Hepatocyte (in vitro differentiated cells): ENCODE data around the gene SPIRE1. TPM values are rescaled to one million over a fixed set of nuclear protein-coding genes. Genes with fewer than 3 reads are reported as not detected.

Experiments
- DNase-seq: peaks from one replicate; pipeline ENCODE4 v3.0.0-alpha.2; 2016; ENCODE audit warnings: low spot score
- H2AFZ ChIP-seq: fragments of 200-600 bp; sonication (generic); 2 replicates; pipeline ENCODE4 v1.6.0; 2016; ENCODE audit warnings: antibody characterized with exemption, mild to moderate bottlenecking
- H3K27ac ChIP-seq: fragments of 200-600 bp; sonication (generic); 2 replicates; pipeline ENCODE4 v1.5.1; 2016; ENCODE audit warnings: mild to moderate bottlenecking
- H3K27me3 ChIP-seq: fragments of 200-600 bp; sonication (generic); 2 replicates; pipeline ENCODE4 v1.6.1; 2016
- H3K36me3 ChIP-seq: fragments of 200-600 bp; sonication (generic); replicated peaks from 2 replicates; pipeline ENCODE4 v1.5.1; 2016; ENCODE audit warnings: low read depth; ENCODE audit not compliant: insufficient read depth
- H3K4me1 ChIP-seq: fragments of 200-600 bp; sonication (generic); 2 replicates; pipeline ENCODE4 v1.5.1; 2016; ENCODE audit warnings: mild to moderate bottlenecking, moderate library complexity; ENCODE audit not compliant: insufficient read depth
- H3K4me2 ChIP-seq: fragments of 200-600 bp; sonication (generic); 2 replicates; pipeline ENCODE4 v1.6.0; 2016
- H3K4me3 ChIP-seq: fragments of 200-600 bp; sonication (generic); 2 replicates; pipeline ENCODE4 v1.5.1; 2016; ENCODE audit warnings: mild to moderate bottlenecking
- H3K79me2 ChIP-seq: fragments of 200-600 bp; sonication (generic); 2 replicates; pipeline ENCODE4 v1.6.0; 2017; ENCODE audit warnings: mild to moderate bottlenecking
- H3K9me2 ChIP-seq: fragments of 200-600 bp; sonication (generic); replicated peaks from 2 replicates; pipeline ENCODE4 v1.6.0; 2017; ENCODE audit warnings: mild to moderate bottlenecking; ENCODE audit not compliant: insufficient read depth
- H3K9me3 ChIP-seq: fragments of 200-600 bp; sonication (generic); 2 replicates; pipeline ENCODE4 v1.5.1; 2016; ENCODE audit warnings: low read depth, mild to moderate bottlenecking
- H4K20me1 ChIP-seq: fragments of 200-600 bp; sonication (generic); 2 replicates; pipeline ENCODE4 v1.6.0; 2016; ENCODE audit warnings: mild to moderate bottlenecking; ENCODE audit not compliant: insufficient read depth, poor library complexity, severe bottlenecking
- CTCF ChIP-seq: fragments of 200-600 bp; sonication (generic); IDR thresholded peaks from 2 replicates; pipeline ENCODE4 v1.5.1; 2016; ENCODE audit warnings: antibody characterized with exemption, mild to moderate bottlenecking; ENCODE audit not compliant: poor library complexity
- EZH2 ChIP-seq: fragments of 200-600 bp; sonication (generic); IDR thresholded peaks from 2 replicates; pipeline ENCODE4 v1.6.1; 2016; ENCODE audit warnings: antibody characterized with exemption, mild to moderate bottlenecking, borderline replicate concordance
- EZH2phosphoT487 ChIP-seq: fragments of 200-600 bp; sonication (generic); IDR thresholded peaks from one replicate; pipeline ENCODE4 v1.6.1; 2018; ENCODE audit warnings: antibody characterized with exemption, mild to moderate bottlenecking, low read depth, moderate library complexity; ENCODE audit not compliant: unreplicated experiment, severe bottlenecking
- WGBS: methylation state at CpG from one replicate; pipeline ENCODE4 v1.1.6; 2016; ENCODE audit warnings: low lambda C conversion rate; ENCODE audit errors: missing lambda C conversion rate; 5-methylcytosine and 5-hydroxymethylcytosine counted together
- polyA plus RNA-seq: library from polyadenylated mRNA; unstranded; fragments of >200 nt; fragmentation: Nextera tagmentation; extraction: Ambion mirVana; gene quantifications from 2 replicates; pipeline ENCODE4 v1.2.1, GENCODE V29; 2016
- total RNA-seq: library from RNA; depleted of rRNA; stranded (reverse); fragments of >200 nt; gene quantifications from 2 replicates; pipeline ENCODE4 v1.2.3, GENCODE V29; 2014

SPIRE1 gene
- total and polyA plus RNA-seq, 2 experiments from 2014 or later, result 13.1 to 18.9 TPM

DNA sequence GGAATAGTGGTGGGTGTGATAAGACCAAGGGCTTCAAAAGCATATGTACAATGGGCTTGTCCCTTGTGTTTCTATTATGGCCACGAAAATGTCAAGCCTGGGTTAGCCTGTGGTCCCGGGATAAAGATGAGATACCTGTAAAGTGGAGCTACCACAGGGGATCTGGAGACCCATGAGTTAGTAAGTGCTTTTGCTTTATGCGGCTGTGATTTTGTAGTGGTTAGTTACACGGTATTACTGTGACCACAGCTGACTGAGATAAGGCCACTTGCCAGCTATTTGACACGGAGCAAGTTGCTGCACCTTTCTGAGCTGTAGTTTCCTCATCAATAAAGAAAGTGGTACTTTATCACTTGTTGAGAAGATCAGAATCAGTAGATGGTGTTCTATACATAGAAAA lies 150.9 kb downstream of the SPIRE1 start:
- TF ChIP-seq EZH2 (no peak), CTCF (no peak), EZH2phosphoT487 (no peak)
- Histone ChIP-seq H4K20me1 (no peaks in the 10 kb centered on the region), H3K4me1 (no peaks in the 10 kb centered on the region), H3K79me2 (no peaks in the 10 kb centered on the region), H3K27me3 (no peaks in the 10 kb centered on the region), H3K27ac (no peak overlapping the region), H3K9me2 (no peaks in the 10 kb centered on the region), H3K36me3 (no peaks in the 10 kb centered on the region), H3K9me3 (no peaks in the 10 kb centered on the region), H3K4me3 (no peak overlapping the region), H2AFZ (no peak overlapping the region), H3K4me2 (no peak overlapping the region)
- no peak for DNase-seq
- WGBS, result 93% methylated on average over 5 of the region's 5 CpGs

- no peaks in the 10 kb centered on the region for H3K79me2 ChIP-seq
- WGBS, result 98% methylated on average over 6 of the region's 6 CpGs
- H3K9me3 ChIP-seq, result no peaks in the 10 kb centered on the region
- no peaks in the 10 kb centered on the region for H3K27me3 ChIP-seq
- no peak overlapping the region for H2AFZ ChIP-seq
- no peak overlapping the region for H3K4me2 ChIP-seq
- H3K4me1 ChIP-seq, result no peaks in the 10 kb centered on the region
- H4K20me1 ChIP-seq, result no peaks in the 10 kb centered on the region
- no peak for DNase-seq
- H3K4me3 ChIP-seq, result no peak overlapping the region
- H3K9me2 ChIP-seq, result no peaks in the 10 kb centered on the region
- no peak overlapping the region for H3K27ac ChIP-seq
- TF ChIP-seq EZH2 (no peak), CTCF (no peak), EZH2phosphoT487 (no peak)
- H3K36me3 ChIP-seq, result no peaks in the 10 kb centered on the region
Measured at GRCh38 chr18:12500986-12501385, 156.9 kb downstream of the SPIRE1 start.

DNA sequence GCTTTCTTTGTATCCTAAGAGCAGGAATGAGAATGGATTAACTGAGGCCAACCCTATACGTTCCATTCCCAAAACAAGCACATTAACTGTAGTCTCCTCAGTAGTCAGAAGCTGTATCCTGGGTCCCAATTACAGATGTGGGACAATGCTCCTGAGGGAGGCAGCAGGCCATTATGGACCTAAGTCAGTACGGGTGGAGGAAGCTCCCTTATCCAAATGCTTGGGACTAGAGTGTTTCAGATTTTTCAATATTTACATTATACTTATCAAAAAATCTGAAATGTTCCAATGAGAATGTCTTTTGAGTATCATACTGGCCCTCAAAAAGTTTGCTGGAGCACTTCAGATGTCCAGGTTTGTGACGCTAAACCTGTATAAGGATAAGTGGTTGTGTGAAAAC lies 160.1 kb downstream of the SPIRE1 start:
- Histone ChIP-seq H3K79me2 (no peaks in the 10 kb centered on the region), H3K27me3 (no peaks in the 10 kb centered on the region), H3K27ac (no peak overlapping the region), H3K4me1 (no peaks in the 10 kb centered on the region), H2AFZ (no peak overlapping the region), H3K4me2 (no peak overlapping the region), H3K9me3 (no peaks in the 10 kb centered on the region), H3K36me3 (no peaks in the 10 kb centered on the region), H3K9me2 (no peaks in the 10 kb centered on the region), H3K4me3 (no peak overlapping the region), H4K20me1 (no peaks in the 10 kb centered on the region)
- WGBS, result 89% methylated on average over 3 of the region's 3 CpGs
- TF ChIP-seq EZH2 (no peak), CTCF (no peak), EZH2phosphoT487 (no peak)
- no peak for DNase-seq

GRCh38 chr18:12497296-12497695 lies 160.6 kb downstream of the SPIRE1 start:
- H2AFZ ChIP-seq, result no peak overlapping the region
- 98% methylated on average over 2 of the region's 2 CpGs for WGBS

More at GRCh38 chr18:12497296-12497695, 160.6 kb downstream of the SPIRE1 start:
- H3K27me3 ChIP-seq, result no peaks in the 10 kb centered on the region
- H3K36me3 ChIP-seq, result no peaks in the 10 kb centered on the region
- DNase-seq, result no peak
- H3K4me1 ChIP-seq, result no peaks in the 10 kb centered on the region
- no peaks in the 10 kb centered on the region for H4K20me1 ChIP-seq
- H3K9me2 ChIP-seq, result no peaks in the 10 kb centered on the region
- no peaks in the 10 kb centered on the region for H3K79me2 ChIP-seq
- no peak overlapping the region for H3K4me2 ChIP-seq
- TF ChIP-seq EZH2phosphoT487 (no peak), EZH2 (no peak), CTCF (no peak)
- H3K4me3 ChIP-seq, result no peak overlapping the region
- H3K9me3 ChIP-seq, result no peaks in the 10 kb centered on the region
- no peak overlapping the region for H3K27ac ChIP-seq
